Activated CD4-positive, alpha-beta memory T cell treated with anti-CD3 and anti-CD28 coated beads, Interleukin-2, amount 10 ng/mL, durations not matched to agents 7 days and 5 days (primary cell): ENCODE data around the gene NLRX1. TPM values are rescaled to one million over a fixed set of nuclear protein-coding genes. Genes with fewer than 3 reads are reported as not detected.
"Not testable (repeated sequence)": the region's sequence is repeated elsewhere in the genome, so short reads cannot be mapped to it uniquely, and the experiment has no call there.

ENCODE experiments used
- CTCF ChIA-PET: fragments of 350-600 bp; sonication (Branson Sonifier 250); formaldehyde crosslinking; loops from one replicate; lab custom pipeline; 2021; ENCODE audit warnings: antibody characterized with exemption, inconsistent platforms; lab: Charles Lee
- POLR2A ChIA-PET: fragments of 350-600 bp; sonication (Branson Sonifier 250); formaldehyde crosslinking; loops from one replicate; lab custom pipeline; 2021; ENCODE audit warnings: antibody characterized with exemption; lab: Charles Lee
- DNase-seq: peaks from one replicate; pipeline ENCODE4 v3.0.0-alpha.2; 2020
- H3K27ac Mint-ChIP-seq: one replicate; pipeline ENCODE4 v1.8.0; 2021; ENCODE audit warnings: mild to moderate bottlenecking, mixed read lengths
- H3K27me3 Mint-ChIP-seq: one replicate; pipeline ENCODE4 v1.8.0; 2021; ENCODE audit warnings: mixed read lengths
- H3K36me3 Mint-ChIP-seq: one replicate; pipeline ENCODE4 v1.8.0; 2021; ENCODE audit warnings: low read depth, mixed read lengths
- H3K4me1 Mint-ChIP-seq: one replicate; pipeline ENCODE4 v1.8.0; 2021; ENCODE audit warnings: mixed read lengths
- H3K4me3 Mint-ChIP-seq: one replicate; pipeline ENCODE4 v1.8.0; 2021; ENCODE audit warnings: mild to moderate bottlenecking, mixed read lengths
- H3K9me3 Mint-ChIP-seq: one replicate; pipeline ENCODE4 v1.8.0; 2021; ENCODE audit warnings: mixed read lengths
- total RNA-seq, 2 experiments: library from RNA; stranded (reverse); gene quantifications; one replicate each; pipeline ENCODE4 v1.2.3, GENCODE V29; 2021

Gene NLRX1
- total RNA-seq, 2 experiments from 2014 or later, result 19.2 to 21.9 TPM

DNA sequence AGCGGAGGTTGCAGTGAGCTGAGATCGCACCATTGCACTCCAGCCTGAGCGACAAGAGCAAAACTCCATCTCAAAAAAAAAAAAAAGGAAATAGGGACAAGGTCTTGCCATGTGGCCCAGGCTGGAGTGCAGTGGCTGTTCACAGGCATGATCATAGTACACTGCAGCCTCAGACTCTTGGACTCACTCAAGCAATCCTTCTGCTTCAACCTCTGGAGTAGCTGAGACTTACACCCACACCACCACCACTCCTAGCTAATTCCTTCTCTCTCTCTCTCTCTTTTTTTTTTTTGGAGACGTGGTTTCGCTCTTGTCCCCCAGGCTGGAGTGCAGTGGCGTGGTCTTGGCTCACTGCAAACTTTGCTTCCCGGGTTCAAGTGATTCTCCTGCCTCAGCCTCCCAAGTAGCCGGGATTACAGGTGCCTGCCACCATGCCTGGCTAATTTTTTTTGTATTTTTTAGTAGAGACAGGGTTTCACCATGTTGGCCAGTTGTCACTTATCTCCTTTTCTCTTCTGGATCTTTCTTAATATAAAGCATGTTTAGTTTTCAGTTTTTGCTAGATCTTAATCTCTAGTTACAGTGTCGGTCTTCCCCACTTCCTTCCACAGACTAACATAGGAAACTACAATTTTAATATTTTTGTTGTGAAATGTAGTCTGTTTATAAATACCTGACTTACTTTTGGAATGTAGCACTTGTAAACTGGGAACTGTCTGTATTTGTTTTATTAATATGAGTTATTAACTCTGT, 60.2 kb downstream of the NLRX1 start:
- Mint-ChIP-seq H3K4me1 (peaks cover 41% of the 10 kb centered on the region), H3K27ac (peak overlapping the region; percentile 37), H3K36me3 (peaks cover 39% of the 10 kb centered on the region), H3K4me3 (peak overlapping the region; percentile 25)
- H3K27me3 Mint-ChIP-seq, H3K9me3 Mint-ChIP-seq, DNase-seq: not testable (repeated sequence)
- POLR2A ChIA-PET, result interaction anchor here (0.7 to 1.5 kb wide), 2 partner anchors 22 to 23 kb away, joined by 3 to 4 read pairs; partner anchors contain the start of gene CBL
- CTCF ChIA-PET, result interaction anchor here (1.5 kb wide), 1 partner anchor 23 kb away, joined by 6 read pairs; the partner anchor contains the start of gene CBL

DNA sequence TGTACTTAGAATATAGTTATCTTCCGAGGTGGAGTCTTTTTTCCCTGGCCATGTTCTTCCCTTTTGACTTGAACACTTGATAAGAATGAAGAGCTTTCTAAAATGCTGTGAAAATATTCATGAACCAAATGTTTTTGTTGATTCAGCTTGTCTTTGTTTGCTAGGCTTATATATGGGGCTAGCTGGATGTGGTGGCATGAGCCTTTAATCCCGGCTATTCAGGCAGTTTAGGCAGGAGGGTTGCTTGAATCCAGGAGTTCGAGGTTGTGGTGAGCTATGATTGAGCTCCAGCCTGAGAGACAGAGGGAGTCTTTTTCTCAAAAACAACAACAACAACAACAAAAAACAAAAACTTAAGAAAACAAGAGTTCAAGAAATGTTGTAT, 60.8 kb downstream of the NLRX1 start:
- POLR2A ChIA-PET, result interaction anchor here (0.7 to 1.5 kb wide), 2 partner anchors 22 to 23 kb away, joined by 3 to 4 read pairs; partner anchors contain the start of gene CBL
- Mint-ChIP-seq H3K9me3 (no peaks in the 10 kb centered on the region), H3K4me1 (peaks cover 36% of the 10 kb centered on the region), H3K4me3 (peak overlapping the region; percentile 25), H3K36me3 (peaks cover 36% of the 10 kb centered on the region), H3K27me3 (no peaks in the 10 kb centered on the region), H3K27ac (peak overlapping the region; percentile 37)
- DNase-seq, result no peak
- CTCF ChIA-PET, result interaction anchor here (0.6 to 1.5 kb wide), 2 partner anchors 23 to 97 kb away, joined by 3 to 6 read pairs; partner anchors contain the start of gene CBL

- Mint-ChIP-seq H3K27me3 (no peaks in the 10 kb centered on the region), H3K4me3 (no peak overlapping the region), H3K9me3 (no peaks in the 10 kb centered on the region), H3K4me1 (peaks cover 37% of the 10 kb centered on the region), H3K27ac (no peak overlapping the region), H3K36me3 (peaks cover 38% of the 10 kb centered on the region)
- CTCF ChIA-PET, result interaction anchor here (0.6 to 1.5 kb wide), 3 partner anchors 24 to 97 kb away, joined by 3 to 6 read pairs (median 3); partner anchors contain the start of gene CBL
- no peak for DNase-seq
- POLR2A ChIA-PET, result interaction anchor here (0.7 to 1.5 kb wide), 3 partner anchors 24 to 35 kb away, joined by 3 to 4 read pairs (median 4); partner anchors contain the start of gene CBL
Measured at GRCh38 chr11:119229741-119230140, 61.2 kb downstream of the NLRX1 start.

Other genes starting within 250 kb of the NLRX1 start
- gene BCL9L, start 242.8 kb upstream of the NLRX1 start, total RNA-seq, result 10 to 100 TPM; 56.8 to 62.5 TPM
- gene UPK2, start 212.4 kb upstream of the NLRX1 start, total RNA-seq, result not detected
- not detected for gene FOXR1, start 197.0 kb upstream of the NLRX1 start, total RNA-seq
- gene CENATAC, start 170.6 kb upstream of the NLRX1 start, total RNA-seq, result 10 to 100 TPM; 34.6 to 35.0 TPM
- gene RPS25, start 150.4 kb upstream of the NLRX1 start, total RNA-seq, result 1,000 to 10,000 TPM; 1,257 to 1,287 TPM
- gene TRAPPC4, start 150.0 kb upstream of the NLRX1 start, total RNA-seq, result 10 to 100 TPM; 67.0 to 71.1 TPM
- 10 to 100 TPM; 31.6 to 33.9 TPM for gene SLC37A4, start 137.8 kb upstream of the NLRX1 start, total RNA-seq
- 100 to 1,000 TPM; 123 to 125 TPM for gene HYOU1, start 111.5 kb upstream of the NLRX1 start, total RNA-seq
- 10 to 100 TPM; 30.6 to 36.1 TPM for gene VPS11, start 100.9 kb upstream of the NLRX1 start, total RNA-seq
- gene HMBS, start 83.8 kb upstream of the NLRX1 start, total RNA-seq, result 10 to 100 TPM; 17.3 to 18.8 TPM
- 10 to 100 TPM; 57.3 to 58.4 TPM for gene DPAGT1, start 66.9 kb upstream of the NLRX1 start, total RNA-seq
- 10 to 100 TPM; 28.5 to 29.2 TPM for gene C2CD2L, start 61.4 kb upstream of the NLRX1 start, total RNA-seq
- 10 to 100 TPM; 36.6 to 36.7 TPM for gene HINFP, start 47.1 kb upstream of the NLRX1 start, total RNA-seq
- gene ABCG4, start 19.7 kb upstream of the NLRX1 start, total RNA-seq, result not detected
- under 1 TPM; 0.33 to 0.35 TPM for gene NHERF4, start 16.8 kb downstream of the NLRX1 start, total RNA-seq
- gene CBL, start 37.6 kb downstream of the NLRX1 start, total RNA-seq, result 10 to 100 TPM; 45.0 to 47.0 TPM
- gene MCAM, start 148.4 kb downstream of the NLRX1 start, total RNA-seq, result 1 to 10 TPM; 6.5 to 6.6 TPM
- 10 to 100 TPM; 33.5 to 35.1 TPM for gene RNF26, start 165.8 kb downstream of the NLRX1 start, total RNA-seq
- gene C1QTNF5, start 172.2 kb downstream of the NLRX1 start, total RNA-seq, result not detected
- not detected for gene MFRP, start 178.0 kb downstream of the NLRX1 start, total RNA-seq
- under 1 TPM; 0.48 to 0.53 TPM for gene USP2, start 213.0 kb downstream of the NLRX1 start, total RNA-seq